CD4-positive, alpha-beta T cell treated with Interleukin-6 at 100 ng/mL for 8 hours (primary cell): ENCODE results near the gene MCM5.
"Not testable (repeated sequence)": the region's sequence is repeated elsewhere in the genome, so short reads cannot be mapped to it uniquely, and the experiment has no call there.

ENCODE experiments used
- DNase-seq: peaks from one replicate; pipeline ENCODE4 v3.0.0-alpha.2; 2020; ENCODE audit warnings: mixed read lengths, low spot score

MCM5 gene

DNA sequence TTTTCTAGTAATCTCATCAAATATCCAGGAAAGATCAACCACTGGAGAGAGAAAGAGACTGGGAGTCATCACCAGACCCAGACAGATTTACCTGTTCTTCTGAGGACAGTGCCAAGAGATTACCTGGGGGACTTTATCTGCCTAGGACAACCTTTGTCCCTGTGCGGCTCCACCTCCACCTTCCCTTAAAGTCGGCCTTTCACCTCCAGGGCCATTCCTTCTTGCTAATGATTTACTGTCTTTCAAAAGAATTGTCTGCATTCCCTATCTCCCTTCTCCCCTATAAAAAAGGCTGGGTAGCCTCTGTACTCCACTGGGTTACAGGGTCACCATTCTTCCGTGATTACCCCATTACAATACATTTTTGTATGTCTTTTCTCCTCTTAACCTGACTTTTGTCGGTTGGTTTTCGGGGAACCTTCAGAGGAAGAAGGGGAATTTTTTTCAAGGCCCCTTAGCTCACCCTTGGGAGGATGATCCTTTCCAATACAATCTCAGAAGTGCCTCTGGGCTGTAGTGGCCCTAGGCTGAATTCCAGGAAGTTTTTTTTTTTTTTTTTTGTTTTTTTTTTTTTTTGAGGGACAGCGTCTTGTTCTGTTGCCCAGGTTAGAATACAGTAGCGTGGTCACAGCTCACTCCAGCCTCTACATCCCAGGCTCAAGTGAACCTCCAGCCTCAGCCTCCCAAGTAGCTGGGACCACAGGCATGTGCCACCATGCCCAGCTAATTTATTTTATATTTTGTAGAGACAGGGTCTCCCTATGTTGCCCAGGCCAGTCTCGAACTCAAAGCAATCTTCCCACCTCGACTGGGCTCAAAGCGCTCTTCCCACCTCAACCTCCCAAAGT lies 20.6 kb upstream of the MCM5 start:
- DNase-seq: no peak

DNA sequence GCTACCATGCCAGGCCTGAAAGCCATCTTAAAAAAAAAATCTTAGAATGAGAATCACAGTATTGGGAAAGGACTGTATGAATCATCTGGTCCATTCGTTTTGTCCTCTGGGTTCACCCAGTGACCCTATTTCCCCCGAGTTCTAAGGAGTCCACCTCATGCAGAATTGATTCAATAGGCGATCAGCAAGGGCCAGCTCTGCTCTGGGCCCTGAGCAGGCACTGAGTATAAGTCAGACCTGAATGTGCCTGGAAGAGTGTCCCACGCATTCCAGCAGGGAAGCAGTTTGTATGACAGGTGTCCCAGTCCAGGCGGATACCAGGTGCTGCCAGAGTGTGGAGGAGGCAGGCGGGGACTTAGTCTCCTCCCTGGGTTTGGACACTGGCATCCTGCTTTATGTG lies 19.9 kb upstream of the MCM5 start:
- DNase-seq: no peak

DNA sequence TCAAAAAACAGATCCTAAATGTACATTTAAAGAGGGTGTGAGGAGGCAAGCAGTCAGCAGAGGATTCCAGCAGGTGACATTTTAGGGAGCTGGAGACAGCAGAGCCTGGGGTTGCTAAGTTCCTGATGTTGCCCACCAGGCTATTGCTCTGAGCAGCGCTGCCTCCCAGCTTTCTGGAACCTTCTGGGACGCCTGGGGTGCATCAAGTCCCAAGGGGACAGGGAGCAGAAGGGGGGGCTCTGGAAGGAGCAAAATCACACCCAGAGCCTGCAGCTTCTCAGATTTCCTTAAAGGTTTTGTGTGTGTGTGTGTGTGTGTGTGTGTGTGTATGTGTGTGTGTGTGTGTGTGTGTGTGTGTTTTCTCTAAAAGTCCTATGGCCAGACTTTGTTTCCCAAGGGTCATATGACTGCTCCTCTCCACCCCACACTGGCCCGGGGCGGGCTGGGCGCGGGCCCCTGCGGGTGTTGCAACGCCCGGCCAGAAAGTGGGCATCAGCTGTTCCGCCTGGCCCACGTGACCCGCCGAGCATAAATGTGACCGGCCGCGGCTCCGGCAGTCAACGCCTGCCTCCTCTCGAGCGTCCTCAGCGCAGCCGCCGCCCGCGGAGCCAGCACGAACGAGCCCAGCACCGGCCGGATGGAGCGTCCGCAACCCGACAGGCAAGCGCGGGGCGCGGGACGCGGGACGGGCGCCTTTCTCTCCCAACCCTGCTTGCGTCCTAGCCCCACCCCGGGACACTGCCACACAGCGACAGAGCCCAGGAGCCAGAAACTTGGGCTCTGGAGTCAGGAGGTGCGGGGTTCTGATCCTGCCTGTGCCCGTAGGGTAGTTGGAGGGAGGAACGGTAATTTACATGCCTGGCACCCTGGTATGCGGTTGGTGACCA lies 19.2 kb upstream of the MCM5 start, which contains the start of gene HMOX1:
Gene HMOX1 (plus strand): TSS at position 560 of the 887 bp plus-strand sequence. CDS start 78 bp downstream, at position 638.
- DNase-seq: peak; percentile 32

DNA sequence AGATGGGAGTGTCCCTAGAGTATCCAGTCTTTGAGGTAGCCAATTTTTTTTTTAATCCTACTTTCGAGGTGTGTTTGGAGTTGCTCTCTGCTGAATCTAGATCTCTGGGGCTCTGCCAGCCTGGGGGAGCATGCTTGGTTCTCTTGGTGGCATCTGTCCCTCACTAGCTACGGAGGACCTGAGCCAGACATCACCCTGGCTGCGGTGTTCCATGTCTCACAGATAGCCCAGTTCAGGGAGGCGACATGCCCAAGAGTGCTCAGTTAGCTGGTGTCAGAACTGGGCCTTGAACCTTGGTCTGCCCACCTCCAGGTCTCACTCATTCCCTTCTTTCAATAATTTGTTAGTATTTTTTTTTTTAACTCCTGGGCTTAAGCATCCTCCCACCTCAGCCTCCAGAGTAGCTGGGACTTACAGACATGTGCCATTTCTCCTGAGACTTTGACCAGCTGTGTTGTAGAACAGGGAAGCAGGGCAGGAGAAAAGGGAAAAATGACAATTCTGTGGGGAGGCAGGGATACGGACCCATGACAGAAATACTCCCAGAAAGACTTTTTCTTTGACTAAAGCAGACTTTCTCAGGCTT lies 18.4 kb upstream of the MCM5 start:
- DNase-seq: no peak

DNA sequence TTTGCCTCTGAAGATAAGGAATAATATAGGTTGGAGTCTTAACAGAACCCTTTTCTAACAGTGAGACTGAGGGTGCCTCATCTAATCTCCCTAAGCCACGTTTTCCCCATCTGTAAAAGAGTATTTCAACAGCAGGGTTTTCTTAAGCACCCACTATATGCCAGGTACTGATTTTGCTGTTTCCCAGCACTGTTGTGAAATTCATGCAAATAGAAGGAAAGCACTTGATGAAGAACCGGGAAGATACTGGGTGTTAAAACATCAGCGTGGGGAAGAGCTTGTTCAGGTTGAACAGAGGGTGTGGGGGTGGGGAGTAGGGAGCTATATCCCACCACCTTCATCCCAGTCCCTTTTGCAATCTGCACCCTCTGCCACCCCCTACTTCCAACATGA lies 16.3 kb upstream of the MCM5 start:
- no peak for DNase-seq

DNA sequence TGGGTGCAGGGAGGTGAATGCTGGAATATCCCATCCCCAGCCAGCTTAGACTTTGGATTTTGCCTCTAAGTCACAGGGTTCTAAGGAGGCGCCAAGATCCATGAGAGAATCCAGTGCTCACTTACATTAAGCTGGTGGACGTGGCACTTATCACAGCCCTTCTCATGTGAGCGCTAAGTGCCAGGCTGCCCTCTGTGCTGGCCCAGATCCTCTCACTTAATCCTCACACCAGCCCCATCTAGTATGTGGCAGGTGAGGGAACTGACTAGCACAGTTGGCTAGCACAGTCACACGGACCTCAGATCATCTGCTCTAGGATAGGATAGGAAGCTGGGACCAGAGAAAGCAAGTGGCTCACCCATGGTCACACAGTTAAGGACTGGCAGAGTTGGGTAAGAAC lies 15.4 kb upstream of the MCM5 start:
- DNase-seq: no peak

DNA sequence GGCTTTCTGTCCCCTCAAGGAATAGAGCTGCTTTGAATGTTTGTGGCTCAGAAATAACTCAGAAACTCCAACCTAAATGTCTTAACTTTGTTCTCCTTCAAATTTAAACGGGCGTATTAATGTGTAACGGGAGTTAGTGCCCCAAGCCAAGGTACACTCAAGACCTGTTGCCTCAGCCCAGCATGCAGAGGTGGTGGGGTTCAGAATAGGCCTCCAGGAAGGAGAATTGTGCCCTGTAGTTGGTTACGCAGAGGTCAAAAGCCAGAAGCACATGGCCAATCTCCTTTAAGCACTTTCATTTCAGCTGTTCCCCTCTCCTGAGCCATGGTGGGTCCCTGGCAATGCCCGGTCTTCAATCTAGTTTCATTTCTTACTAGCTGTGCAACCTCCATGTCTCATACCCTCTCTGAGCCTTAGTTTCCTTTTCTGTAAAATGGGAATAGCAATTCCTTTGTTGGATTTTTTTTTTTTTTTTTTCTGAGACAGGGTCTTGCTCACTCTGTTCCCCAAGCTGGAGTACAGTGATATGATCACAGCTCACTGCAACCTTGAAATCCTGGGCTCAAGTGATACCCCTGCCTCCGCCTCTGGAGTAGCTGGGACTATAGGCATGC lies 14.9 kb upstream of the MCM5 start:
- no peak for DNase-seq

DNA sequence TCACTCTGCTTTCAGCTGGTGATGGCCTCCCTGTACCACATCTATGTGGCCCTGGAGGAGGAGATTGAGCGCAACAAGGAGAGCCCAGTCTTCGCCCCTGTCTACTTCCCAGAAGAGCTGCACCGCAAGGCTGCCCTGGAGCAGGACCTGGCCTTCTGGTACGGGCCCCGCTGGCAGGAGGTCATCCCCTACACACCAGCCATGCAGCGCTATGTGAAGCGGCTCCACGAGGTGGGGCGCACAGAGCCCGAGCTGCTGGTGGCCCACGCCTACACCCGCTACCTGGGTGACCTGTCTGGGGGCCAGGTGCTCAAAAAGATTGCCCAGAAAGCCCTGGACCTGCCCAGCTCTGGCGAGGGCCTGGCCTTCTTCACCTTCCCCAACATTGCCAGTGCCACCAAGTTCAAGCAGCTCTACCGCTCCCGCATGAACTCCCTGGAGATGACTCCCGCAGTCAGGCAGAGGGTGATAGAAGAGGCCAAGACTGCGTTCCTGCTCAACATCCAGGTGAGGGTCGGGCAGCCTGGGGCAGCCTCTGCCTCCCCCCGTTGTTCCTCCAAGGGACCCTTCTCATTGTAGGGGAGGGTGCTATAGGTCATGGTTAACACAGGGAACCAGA lies 13.2 kb upstream of the MCM5 start:
- DNase-seq: no peak

DNA sequence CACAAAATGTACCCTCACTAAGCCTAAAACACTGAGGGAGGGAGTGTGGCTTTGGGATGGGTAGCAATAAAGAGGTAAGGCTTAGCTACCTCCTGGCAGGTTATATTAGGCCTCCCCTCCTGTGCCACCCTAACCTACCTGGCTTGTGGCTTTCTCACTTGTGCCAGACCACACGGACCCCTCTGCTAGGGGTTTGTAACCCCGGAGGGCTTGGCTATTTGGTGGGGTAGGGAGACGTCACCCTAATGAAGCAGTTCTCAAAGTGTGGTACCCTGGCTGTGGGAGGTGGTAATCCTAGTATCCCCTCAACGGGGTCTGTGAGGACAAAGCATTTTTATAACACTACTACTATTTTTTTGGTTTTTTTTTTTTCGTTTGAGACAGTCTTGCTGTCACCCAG lies 9.0 kb upstream of the MCM5 start:
- DNase-seq: no peak

DNA sequence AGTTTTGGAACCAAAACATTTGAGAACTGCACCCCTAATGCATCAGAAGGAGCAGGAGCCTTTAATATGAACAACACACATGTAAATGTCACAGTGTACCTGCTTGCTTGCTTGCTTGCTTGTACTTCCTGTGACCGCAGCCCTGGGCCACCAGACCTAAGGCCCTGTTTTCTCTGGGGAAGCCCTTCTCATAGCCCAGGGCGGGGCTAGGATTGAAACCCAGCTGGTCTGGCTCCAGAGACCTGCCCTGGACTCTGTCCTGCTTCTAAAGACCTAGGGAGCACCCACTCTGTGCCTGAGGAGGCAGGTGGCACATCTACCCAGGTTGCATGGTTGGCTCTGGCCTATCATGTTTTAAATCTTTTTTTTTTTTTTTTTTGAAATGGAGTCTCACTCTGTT lies 7.6 kb upstream of the MCM5 start:
- no peak for DNase-seq

DNA sequence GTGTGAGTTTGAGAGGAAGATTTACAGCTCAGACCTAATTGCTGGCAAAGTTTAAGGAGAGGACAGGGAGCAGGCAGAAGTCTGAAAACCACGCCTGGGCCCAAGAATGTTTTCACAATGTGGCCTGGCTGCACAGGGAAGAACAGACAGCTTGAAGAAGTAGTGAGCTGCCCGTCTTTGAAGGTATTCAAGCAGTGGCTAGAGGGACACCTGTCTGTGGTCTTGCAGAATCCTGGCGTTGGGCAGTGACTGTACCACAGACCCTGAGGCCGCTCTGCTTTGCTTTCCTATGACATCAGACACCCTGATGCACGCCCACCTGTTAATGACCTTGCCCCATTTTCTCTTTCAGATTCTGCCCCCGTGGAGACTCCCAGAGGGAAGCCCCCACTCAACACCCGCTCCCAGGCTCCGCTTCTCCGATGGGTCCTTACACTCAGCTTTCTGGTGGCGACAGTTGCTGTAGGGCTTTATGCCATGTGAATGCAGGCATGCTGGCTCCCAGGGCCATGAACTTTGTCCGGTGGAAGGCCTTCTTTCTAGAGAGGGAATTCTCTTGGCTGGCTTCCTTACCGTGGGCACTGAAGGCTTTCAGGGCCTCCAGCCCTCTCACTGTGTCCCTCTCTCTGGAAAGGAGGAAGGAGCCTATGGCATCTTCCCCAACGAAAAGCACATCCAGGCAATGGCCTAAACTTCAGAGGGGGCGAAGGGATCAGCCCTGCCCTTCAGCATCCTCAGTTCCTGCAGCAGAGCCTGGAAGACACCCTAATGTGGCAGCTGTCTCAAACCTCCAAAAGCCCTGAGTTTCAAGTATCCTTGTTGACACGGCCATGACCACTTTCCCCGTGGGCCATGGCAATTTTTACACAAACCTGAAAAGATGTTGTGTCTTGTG lies 6.6 kb upstream of the MCM5 start:
- no peak for DNase-seq

DNA sequence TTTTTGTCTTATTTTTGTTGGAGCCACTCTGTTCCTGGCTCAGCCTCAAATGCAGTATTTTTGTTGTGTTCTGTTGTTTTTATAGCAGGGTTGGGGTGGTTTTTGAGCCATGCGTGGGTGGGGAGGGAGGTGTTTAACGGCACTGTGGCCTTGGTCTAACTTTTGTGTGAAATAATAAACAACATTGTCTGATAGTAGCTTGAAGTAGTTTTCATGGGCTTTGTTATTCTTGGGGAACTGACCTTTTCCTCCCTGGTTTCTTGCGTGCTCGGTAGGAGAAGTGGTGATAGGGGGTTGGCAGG lies 6.0 kb upstream of the MCM5 start:
- DNase-seq: no peak

DNA sequence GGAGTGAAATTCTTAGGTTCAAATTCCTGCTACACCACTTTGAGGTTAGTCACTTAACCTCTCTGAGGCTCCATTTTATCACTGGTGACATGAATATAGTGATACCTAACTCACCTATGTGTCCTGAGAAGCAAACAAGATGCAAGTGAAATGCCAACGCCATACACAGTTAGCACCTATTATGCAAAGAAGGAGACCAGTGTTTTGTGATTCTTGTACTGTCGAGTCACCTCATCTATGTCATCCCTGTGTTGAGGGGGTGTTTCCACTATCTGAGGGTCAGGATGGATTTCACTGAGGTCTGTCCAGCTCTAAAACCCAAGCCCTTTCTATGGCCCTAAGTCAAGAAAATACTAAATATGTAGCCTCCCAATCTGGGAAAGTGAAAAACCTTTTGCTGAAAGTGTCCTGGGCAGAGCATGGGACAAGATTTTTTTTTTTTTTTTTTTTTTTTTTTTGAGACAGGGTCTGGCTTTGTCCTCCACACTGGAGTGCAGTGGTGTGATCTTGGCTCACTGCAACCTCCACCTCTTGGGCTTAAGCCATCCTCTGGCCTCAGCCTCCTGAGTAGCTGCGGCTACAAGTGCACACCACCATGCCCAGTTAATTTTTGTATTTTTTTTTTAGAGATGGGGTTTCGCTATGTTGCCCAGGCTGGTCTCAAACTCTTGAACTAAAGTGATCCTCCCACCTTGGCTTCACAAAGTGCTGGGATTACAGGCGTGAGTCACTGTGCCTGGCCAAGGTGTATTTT lies 5.0 kb upstream of the MCM5 start:
- DNase-seq: no peak

DNA sequence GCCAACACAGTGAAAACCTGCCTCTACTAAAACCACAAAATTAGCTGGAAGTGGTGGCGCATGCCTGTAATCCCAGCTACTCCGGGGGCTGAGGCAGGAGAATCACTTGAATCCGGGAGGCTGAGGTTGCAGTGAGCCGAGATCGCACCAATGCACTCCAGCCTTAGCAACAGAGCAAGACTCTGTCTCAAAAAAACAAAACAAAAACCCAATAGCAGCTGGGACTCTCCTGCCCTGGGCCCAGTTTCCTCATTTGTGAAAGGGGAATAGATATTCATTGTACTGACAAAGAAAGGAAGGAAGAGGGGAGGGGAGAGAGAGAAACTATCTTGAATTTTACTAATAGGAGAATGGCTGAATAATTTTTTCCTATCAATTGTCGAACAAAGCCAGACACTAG lies 3.3 kb upstream of the MCM5 start:
- not testable (repeated sequence) for DNase-seq

DNA sequence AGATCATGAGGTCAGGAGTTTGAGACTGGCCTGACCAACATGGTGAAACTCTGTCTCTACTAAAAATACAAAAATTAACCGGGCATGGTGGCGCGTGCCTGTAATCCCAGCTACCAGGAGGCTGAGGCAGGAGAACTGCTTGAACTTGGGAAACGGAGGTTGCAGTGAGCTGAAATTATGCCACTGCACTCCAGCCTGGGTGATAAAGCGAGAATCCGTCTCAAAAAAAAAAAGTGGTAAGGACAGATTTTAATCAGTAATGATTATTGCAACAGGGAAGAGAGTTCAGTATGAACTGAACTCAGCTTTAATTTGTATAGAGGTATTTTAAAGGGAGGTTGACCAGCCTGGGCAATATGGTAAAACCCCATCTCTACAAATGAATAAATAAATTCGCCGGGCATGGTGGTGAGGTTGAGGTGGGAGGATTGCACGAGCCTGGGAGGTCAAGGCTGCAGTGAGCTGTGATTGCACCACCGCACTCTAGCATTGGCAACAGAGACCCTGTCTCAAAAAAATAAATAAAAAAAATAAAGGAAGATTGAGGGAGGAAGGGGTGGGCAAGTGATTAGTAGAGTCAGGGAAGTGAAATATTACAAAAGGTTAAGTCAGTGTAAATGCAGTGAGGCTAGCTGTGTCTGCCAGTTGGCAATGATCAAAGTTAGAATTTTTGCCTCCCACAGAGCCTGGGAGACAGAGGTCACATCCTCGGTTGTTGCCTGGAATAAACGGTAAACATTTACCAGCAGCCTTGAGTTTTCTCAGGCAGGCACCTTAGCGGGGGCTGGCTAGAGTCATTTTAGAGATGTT lies 2.6 kb upstream of the MCM5 start:
- DNase-seq: no peak

DNA sequence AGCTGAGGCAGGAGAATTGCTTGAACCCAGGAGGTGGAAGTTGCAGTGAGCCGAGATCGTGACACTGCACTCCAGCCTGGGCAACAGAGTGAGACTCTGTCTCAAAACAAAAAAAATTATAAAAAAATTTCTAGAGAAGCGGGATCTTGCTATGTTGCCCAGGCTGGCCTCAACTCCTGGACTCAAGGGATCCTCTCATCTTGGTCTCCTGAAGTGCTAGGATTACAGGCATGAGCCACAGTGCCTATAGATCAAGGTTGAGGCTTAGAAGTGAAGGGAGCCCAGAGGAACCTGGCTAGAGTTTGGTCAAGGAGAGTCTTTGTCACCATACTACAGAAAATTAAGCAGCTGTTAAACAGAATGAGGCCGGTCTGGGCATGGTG lies 1.4 kb upstream of the MCM5 start:
- no peak for DNase-seq

DNA sequence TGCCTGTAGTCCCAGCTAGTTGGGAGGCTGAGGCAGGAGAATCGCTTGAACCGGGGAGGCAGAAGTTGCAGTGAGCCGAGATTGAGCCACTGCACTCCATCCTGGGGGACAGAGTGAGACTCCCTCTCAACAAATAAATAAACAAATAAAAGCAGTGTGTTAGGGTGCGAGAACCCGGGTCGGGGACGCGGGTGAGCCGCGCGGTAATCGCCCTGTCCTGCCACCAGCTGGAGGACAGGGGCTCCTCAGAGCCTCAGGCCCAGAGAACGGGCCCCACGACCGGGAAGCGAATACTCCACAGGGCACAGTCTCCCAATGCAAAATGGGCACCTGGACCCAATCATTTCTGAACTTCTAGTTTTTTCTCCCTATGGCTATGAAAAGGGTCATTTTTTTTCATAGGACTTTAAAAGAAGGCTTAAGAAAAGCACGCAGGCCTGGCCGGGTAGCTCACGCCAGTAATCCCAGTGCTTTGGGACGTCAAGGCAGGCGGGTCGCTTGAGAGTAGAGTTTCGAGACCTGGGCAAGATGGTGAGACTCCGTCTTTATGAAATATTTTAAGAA lies 744 bp upstream of the MCM5 start:
- no peak for DNase-seq

DNA sequence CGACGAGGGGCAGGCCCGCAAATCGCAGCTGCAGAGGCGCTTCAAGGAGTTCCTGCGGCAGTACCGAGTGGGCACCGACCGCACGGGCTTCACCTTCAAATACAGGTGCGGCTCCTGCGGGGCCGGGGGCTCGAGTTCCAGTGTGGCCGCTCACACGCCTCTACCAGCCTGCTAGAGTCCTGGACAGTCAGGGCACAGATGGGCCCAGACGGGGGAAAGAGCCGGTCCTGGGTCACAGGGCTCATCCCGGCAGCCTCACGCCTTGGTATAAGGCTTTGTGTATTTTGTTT lies 506 bp downstream of the MCM5 start:
- DNase-seq: no peak

DNA sequence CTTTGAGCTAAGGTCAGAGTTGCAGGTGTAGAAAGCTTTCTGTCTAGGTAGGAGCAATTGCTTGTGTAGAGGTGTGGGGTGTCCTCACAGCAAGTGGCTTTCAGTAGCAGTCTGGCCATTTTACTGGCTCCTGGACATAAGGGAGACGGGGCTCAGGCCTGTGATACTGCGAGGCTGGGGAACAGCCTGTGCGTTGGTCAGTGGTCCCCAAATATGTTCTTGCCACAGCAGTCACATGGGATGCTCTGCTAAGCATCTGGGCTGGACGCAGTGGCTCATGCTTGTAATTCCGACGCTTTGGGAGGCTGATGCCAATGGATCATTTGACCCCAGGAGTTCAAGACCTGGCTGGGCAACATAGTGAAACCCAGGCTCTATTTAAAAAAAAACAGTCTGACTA lies 1.9 kb downstream of the MCM5 start:
- no peak for DNase-seq
